ENCODE measurements around the gene CPSF3. TPM values are rescaled to one million over a fixed set of nuclear protein-coding genes. Genes with fewer than 3 reads are reported as not detected.

The CPSF3 gene
- polyA plus RNA-seq, 2 of the 4 experiments (the other 2 are of a cell fraction): 63.4 to 77.2 TPM

- Histone ChIP-seq H3K4me2 (no peak overlapping the region), H3K4me1 (peaks cover 19% of the 10 kb centered on the region), H3K27ac (no peak overlapping the region), H3K4me3 (no peak overlapping the region), H3K9me3 (no peaks in the 10 kb centered on the region)
- 90% methylated on average over 13 of the region's 13 CpGs for WGBS (ENCODE audit: missing lambda C conversion rate)
- POLR2A ChIA-PET: no interaction called here
- CTCF ChIA-PET: interaction anchor here (0.6 to 1.4 kb wide), 3 partner anchors 10 to 250 kb away, joined by 3 read pairs; no protein-coding TSS in a partner anchor
- TF ChIP-seq, protein P1, sequence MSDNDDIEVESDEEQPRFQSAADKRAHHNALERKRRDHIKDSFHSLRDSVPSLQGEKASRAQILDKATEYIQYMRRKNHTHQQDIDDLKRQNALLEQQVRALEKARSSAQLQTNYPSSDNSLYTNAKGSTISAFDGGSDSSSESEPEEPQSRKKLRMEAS (IDR thresholded peaks at IDR 0.05): no peak
- TF ChIP-seq ZSCAN20 (CRISPR knock-in tag; IDR thresholded peaks at IDR 0.05) (no peak), MYC (IDR thresholded peaks at IDR 0.05; ENCODE audit: borderline replicate concordance, low read length) (no peak), FOSL2 (IDR thresholded peaks at IDR 0.05) (no peak), FOSL2 (CRISPR knock-in tag; IDR thresholded peaks at IDR 0.05) (no peak), GATA3 (IDR thresholded peaks at IDR 0.05; ENCODE audit: borderline replicate concordance) (no peak), PHF8 (IDR thresholded peaks at IDR 0.05; ENCODE audit: borderline replicate concordance, low read depth) (no peak), HOXB5 (CRISPR knock-in tag; IDR thresholded peaks at IDR 0.05) (no peak), EHMT2 (IDR thresholded peaks at IDR 0.05; ENCODE audit: low read depth) (no peak), NPAS2 (CRISPR knock-in tag; IDR thresholded peaks at IDR 0.05; ENCODE audit: borderline replicate concordance) (no peak), FOXS1 (CRISPR knock-in tag; IDR thresholded peaks at IDR 0.05) (no peak), RFX5 (IDR thresholded peaks at IDR 0.05) (no peak), HOXB13 (CRISPR knock-in tag; IDR thresholded peaks at IDR 0.05; ENCODE audit: low read depth) (no peak), CHD2 (IDR thresholded peaks at IDR 0.05; ENCODE audit: low read length, partially characterized antibody) (no peak), RAD21 (conservative IDR thresholded peaks at IDR 0.05 in 1 of 2, IDR thresholded peaks at IDR 0.05 in 1 of 2) (no peak)
- TF ChIP-seq, protein P2, sequence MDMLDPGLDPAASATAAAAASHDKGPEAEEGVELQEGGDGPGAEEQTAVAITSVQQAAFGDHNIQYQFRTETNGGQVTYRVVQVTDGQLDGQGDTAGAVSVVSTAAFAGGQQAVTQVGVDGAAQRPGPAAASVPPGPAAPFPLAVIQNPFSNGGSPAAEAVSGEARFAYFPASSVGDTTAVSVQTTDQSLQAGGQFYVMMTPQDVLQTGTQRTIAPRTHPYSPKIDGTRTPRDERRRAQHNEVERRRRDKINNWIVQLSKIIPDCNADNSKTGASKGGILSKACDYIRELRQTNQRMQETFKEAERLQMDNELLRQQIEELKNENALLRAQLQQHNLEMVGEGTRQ (IDR thresholded peaks at IDR 0.05): no peak
- DNase-seq (ENCODE audit: low read depth in 1 of 2, low spot score in 1 of 2) (no peak), FAIRE-seq (no peak), ATAC-seq (no peak)
These were observed 31.3 kb upstream of the CPSF3 start for GRCh38 chr2:9391961-9392720.

- ChIA-PET POLR2A (no interaction called here), CTCF (interaction anchor here (0.8 to 1.1 kb wide), 2 partner anchors 11 to 24 kb away, joined by 3 read pairs; no protein-coding TSS in a partner anchor)
- FAIRE-seq (no peak), ATAC-seq (peak in 1 of 2 experiments; percentile 15; a peak in 1 of 6 replicates), DNase-seq (ENCODE audit: low read depth in 1 of 2, low spot score in 1 of 2) (no peak)
- WGBS (ENCODE audit: missing lambda C conversion rate): 91% methylated on average over 24 of the region's 28 CpGs
- no peak overlapping the region for H3K4me2 ChIP-seq
- TF ChIP-seq SMC3 (IDR thresholded peaks at IDR 0.05) (no peak), CBX8 (IDR thresholded peaks at IDR 0.05) (no peak), TFCP2L1 (CRISPR knock-in tag; IDR thresholded peaks at IDR 0.05) (no peak), POLR2AphosphoS2 (conservative IDR thresholded peaks at IDR 0.05; ENCODE audit: low read length) (no peak), NFE2L2 (conservative IDR thresholded peaks at IDR 0.05; ENCODE audit: low read length) (no peak), ZC3H11A (IDR thresholded peaks at IDR 0.05) (no peak), NR3C1 (IDR thresholded peaks at IDR 0.05) (no peak), RFX5 (IDR thresholded peaks at IDR 0.05) (no peak)
- TF ChIP-seq, protein P3, sequence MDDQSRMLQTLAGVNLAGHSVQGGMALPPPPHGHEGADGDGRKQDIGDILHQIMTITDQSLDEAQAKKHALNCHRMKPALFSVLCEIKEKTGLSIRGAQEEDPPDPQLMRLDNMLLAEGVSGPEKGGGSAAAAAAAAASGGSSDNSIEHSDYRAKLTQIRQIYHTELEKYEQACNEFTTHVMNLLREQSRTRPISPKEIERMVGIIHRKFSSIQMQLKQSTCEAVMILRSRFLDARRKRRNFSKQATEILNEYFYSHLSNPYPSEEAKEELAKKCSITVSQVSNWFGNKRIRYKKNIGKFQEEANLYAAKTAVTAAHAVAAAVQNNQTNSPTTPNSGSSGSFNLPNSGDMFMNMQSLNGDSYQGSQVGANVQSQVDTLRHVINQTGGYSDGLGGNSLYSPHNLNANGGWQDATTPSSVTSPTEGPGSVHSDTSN (IDR thresholded peaks at IDR 0.05): no peak
- TF ChIP-seq, protein P4, sequence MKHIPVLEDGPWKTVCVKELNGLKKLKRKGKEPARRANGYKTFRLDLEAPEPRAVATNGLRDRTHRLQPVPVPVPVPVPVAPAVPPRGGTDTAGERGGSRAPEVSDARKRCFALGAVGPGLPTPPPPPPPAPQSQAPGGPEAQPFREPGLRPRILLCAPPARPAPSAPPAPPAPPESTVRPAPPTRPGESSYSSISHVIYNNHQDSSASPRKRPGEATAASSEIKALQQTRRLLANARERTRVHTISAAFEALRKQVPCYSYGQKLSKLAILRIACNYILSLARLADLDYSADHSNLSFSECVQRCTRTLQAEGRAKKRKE (CRISPR knock-in tag; IDR thresholded peaks at IDR 0.05; ENCODE audit: low read depth): no peak
- H3K27ac ChIP-seq: 0 out of 6 replicates have a peak overlapping the region, but pooled peaks of 1 of the 2 experiments have one; percentile 24
- H3K4me3 ChIP-seq: no peak overlapping the region
- no peaks in the 10 kb centered on the region for H3K9me3 ChIP-seq
- H3K4me1 ChIP-seq: peaks cover 12% of the 10 kb centered on the region; the same call in 1 of the 3 replicates
These were observed 30.3 kb upstream of the CPSF3 start for GRCh38 chr2:9392898-9393765.

Measured in A549 (cell line).